HG03558 (cell line): ENCODE results near the gene TIMP3.
"Not testable (repeated sequence)": the region's sequence is repeated elsewhere in the genome, so short reads cannot be mapped to it uniquely, and the experiment has no call there.

Experiments
- ATAC-seq: cut with Tn5 transposase; IDR thresholded peaks from one replicate; pipeline ENCODE4 v1.9.1; 2021; ENCODE audit warnings: moderate number of reproducible peaks; ENCODE audit not compliant: unreplicated experiment; ENCODE audit errors: extremely low read depth

TIMP3 gene

DNA sequence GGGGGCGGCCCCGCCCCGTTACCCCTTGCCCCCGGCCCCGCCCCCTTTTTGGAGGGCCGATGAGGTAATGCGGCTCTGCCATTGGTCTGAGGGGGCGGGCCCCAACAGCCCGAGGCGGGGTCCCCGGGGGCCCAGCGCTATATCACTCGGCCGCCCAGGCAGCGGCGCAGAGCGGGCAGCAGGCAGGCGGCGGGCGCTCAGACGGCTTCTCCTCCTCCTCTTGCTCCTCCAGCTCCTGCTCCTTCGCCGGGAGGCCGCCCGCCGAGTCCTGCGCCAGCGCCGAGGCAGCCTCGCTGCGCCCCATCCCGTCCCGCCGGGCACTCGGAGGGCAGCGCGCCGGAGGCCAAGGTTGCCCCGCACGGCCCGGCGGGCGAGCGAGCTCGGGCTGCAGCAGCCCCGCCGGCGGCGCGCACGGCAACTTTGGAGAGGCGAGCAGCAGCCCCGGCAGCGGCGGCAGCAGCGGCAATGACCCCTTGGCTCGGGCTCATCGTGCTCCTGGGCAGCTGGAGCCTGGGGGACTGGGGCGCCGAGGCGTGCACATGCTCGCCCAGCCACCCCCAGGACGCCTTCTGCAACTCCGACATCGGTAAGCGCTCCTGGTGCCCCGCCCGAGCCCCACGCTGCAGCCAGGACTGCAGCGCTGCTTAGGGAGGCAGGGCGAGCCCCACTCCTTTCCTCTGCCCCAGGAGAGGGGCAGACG is at the start of gene TIMP3:
TSS of gene TIMP3 (plus strand) at position 169 of the 700 bp plus-strand sequence. CDS start at position 466, 297 bp downstream.
- no peak for ATAC-seq

DNA sequence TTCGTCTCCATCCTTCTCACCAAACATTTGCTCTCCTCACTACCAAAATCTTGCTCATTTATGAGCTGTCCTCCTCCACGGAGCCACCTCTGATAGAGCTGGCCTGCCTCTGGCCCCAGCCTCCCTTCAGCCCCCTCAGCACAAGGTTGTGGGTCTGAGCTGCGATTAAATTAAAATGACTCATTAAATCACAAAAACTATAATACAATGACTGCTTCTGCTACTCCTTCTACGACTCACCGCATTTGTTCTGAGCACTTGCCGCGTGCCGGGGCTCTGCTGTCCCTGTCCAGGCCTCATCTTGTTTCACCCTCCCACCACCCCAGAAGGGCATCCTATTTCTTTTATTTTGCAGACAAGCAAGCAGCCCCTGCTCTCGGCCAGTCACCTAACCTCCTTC is 49.2 kb upstream of the TIMP3 start:
- no peak for ATAC-seq

DNA sequence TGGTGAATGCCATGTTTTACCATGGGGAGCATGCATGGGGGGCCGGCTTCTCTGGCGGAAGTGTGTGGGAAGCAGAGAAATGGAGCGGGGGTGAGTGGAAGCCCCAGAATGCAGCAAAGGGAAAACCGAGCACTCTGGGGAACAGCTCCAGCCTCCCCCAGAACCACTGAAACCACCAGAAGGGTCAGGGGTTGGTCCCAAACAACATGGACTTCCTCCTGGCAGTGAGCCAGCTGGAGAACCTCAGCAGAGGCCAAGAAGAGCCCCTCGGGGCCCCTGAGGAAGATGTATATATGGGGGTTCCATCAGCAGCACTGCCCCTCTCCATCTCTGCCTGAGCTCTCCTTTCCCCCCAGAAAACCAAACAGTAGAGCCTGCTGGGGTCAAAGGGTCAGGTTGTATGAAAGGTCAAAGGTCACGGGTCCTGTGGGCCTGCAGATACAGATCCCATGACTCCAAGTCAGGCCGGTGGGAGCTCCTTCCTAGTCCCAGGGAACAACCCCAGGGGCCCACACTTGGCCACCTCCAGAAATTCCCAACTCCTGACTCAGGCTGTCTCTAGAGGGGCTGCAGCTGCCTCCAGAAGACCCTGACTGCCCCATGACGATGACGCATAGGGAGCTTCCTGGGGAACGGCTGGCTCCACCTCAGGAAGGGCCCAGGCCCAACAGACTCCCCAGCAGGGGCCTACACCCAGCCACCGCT is 48.5 kb upstream of the TIMP3 start:
- ATAC-seq, result no peak

DNA sequence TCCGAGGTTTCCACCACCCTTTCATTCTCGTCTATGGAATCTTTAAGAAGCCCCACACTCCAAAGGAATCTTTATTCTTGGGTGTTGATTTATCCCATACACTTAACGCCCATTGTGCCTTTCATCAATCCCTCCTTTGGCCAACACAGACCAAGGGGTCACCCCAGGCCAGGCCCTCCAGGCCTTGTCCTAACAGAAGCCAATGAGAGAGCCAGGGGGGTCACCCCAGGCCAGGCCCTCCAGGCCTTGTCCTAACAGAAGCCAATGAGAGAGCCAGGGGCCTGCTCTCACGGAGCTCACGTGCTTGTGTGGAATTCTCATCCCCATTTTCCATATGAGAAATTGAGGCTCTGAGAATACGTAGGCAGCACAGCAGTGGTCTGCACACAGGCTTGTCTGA is 47.9 kb upstream of the TIMP3 start:
- no peak for ATAC-seq

DNA sequence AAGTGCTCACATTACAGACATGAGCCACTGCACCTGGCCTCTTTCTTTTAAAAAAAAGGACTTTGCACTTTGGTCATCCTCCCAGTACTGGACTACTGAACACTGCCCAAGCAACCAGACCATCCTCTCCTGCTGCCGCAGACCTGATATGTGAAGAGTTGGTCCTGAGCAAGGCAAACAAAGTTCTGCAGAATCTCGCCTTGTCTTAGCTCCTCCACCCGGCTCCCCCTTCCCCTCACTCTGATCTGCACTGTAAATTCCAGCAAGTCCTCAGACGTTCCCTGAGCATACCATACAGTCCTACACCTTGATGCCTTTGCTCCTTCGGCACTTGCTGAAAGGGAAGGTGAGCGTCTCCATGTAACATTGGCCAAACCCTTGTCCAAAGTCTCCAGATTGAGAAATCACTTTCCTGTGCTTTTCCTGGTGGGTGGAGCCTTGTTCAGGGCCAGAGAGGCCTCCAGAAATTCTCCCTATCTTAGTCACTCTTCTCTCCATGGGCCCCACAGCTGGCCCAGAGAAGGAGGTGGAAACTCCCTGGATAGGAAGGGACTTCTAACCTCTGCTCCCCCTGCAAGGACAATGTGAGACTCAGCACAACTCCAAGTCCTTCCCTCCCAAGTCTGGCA is 47.0 kb upstream of the TIMP3 start:
- no peak for ATAC-seq

DNA sequence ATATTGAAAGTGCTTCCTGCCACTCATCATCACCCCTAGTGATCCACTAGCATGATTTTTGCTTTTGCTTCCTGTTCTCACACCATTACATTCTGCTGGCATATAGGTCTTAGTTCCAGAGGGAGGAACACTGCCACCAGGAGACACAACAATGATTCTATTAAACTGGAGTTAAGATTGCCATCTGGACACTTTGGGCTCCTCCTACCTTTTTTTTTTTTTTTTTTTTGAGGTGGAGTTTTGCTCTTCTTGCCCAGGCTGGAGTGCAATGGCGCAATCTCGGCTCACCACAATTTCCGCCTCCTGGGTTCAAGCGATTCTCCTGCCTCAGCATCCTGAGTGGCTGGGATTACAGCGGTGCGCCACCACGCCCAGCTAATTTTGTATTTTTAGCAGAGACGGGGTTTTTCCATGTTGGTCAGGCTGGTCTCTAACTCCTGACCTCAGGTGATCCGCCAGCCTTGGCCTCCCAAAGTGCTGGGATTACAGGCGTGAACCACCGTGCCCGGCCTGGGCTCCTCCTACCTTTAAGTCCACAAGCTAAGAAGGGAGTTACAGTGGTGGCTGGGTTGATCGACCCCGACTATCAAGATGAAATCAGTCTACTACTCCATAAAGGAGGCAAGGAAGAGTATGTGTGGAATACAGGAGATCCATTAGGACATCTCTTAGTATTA is 44.3 kb upstream of the TIMP3 start:
- not testable (repeated sequence) for ATAC-seq

DNA sequence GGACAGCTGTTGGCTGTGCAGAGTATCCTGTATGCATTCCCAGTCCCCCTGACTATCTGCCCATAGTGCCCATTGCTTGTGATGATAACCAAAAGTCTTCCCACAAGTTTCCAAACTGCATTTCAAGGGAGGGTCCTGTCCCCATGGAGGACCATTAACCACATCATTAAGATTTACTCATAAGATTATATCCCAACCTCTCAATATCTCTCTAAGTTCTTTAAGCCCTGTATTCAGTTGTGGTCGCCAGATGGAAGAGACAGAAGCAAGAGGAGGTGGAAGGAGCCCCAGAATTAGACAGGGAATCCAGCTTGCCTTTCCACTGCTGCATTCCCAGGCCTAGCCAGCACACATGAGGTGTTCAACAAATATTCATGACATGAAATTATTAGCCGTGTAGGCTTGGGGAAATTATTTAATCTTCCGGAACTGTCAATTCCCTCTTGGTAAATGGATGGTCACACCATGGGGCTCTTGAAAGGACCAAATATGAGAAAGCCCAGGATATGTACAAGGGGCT is 42.6 kb upstream of the TIMP3 start:
- ATAC-seq, result no peak

DNA sequence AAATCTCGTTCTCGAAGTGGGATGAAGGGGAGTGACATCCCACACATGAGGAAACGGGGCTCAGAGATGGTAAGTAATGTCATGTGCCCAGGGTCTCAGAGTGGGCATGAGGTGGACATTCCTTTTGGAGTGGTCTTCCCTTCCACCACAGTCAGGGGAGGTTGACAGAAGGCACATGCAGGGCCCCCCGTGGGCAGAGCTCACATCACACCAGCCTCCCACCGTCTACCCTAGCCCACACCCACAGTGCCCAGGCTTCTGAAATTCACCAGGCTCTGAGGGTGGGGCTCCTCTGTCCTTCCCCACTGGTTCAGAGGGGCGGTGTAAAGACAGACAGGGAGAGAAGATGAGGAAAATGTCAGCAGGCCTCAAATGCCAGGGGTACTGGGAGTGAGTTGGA is 41.1 kb upstream of the TIMP3 start:
- no peak for ATAC-seq

DNA sequence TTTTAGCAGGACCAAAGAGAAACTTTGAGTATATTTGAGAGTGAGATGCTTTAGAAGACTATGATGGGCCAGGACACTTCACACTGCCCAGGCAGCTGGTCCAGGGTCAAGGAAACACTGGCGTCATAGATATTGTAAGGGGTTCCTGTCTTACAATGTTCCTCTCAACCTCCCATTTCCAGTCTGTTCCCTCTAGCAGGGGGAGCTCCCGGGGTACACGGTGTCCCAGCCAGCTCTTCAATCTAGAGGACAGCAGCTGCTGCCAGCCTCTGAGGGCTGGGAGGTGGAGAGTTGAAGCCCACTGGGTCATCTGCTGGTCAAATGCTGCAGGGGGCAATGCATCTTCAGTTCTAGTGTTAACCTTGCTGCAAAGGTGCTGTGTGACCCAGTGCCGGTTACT is 40.7 kb upstream of the TIMP3 start:
- no peak for ATAC-seq

DNA sequence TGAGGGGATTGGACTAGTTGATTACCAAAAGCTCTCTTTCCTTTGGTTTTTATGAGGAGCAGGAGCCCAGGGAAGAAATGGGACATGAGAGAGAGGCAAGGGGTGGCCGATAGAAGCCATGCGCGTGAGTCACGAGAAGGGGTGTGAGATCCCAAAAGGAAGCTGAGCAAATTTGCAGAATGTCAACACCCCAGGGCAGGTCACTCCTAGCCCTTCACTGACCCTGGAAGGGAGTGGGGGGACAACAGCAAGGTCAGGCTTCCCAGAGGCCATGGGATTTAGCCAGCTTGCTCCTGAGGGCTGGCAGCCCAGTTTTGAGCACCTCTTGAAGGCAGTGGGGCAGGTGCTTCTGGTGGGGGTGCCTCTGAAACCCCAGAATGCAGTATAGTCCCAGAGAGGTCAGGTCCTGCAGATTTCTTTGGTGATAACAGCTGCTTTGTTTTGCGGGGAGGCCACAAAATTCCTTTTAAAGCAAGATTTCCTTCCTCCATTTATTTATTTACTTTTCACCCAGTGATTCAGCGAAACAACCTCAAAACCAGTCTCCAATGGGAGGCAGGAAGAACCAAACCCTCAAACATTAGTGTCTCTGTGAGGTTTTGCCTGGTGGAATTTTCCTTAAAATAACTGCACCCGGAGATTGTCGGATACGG is 40.1 kb upstream of the TIMP3 start:
- ATAC-seq, result no peak

DNA sequence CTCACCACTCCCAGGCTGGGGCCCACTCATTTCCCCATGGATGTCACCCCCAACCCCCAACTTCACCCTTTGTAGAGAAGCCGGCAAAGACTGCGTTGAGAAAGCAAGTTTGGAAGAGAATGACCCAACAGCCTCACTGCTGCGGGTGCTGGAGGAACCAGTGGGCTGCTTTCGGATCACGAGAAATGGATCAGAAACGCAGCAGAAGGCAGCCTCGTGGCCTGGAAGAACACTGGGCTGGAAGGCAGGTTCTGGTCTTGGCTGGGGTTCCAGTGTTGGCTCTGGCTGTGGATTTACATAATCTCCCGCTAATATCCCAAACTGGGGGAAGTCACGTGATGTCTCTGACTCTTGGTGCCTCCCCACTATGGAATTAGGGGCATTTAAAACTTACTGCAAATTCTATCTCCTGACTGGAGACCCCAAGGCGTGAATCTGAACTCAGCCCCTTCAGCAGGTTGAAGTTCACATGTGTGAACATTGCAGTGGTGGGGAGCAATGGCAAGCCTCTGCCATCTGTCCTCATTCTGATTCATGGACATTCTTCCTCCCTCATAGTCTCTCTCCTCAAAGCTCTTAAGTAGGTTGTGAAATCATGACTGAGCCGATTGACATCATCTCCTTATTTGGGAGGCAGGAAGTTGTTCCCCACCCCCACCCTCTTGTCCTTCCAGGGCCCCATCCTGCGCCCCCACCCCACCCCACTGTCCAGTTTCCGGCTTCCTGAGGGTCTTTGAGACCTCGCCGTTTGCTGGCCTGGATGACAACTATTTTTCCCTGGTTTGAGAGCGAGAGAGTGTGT is 37.0 kb upstream of the TIMP3 start:
- ATAC-seq, result no peak

DNA sequence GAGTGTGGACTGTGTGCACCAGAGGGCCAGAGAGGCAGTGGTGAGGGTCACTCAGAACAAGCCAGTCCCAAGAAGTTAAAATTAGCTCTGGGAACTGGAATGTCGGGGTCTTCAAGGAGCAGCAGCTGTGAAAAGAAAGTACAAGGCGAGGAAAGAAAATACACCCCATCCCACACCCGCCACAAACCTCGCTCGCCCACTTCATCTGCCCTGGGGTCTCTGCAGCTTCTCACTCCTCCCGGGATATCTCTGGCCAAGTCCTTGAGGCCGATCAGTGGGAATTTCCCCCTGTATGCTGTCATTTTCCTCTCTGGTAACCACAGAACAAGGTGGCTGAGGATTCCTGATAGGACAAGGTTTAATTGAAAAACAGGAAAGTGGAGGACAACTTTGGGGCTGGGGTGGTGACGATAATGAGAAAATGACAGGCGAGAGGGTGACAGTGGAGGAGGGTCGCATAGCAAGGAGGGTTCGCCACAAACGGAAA is 36.3 kb upstream of the TIMP3 start:
- ATAC-seq, result no peak

DNA sequence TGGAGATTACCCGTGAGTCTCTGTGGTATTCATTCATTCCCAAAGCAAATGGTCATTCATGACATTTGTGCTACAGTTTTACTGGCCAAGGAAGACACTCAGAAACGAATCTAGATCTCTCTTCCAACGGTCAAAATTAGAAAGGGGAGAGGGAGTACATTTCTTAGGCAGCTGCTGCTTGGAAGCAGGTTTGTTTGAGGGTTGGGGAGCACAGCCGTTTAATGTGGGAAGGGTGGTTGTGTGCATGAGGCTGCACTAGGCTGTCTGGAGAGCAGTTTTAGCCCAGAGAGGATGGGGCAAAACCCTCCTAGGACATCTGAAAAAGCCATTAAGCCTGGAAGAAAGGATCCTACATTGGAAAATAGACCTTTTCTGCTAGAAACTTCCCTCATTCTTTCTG is 29.7 kb upstream of the TIMP3 start:
- no peak for ATAC-seq

DNA sequence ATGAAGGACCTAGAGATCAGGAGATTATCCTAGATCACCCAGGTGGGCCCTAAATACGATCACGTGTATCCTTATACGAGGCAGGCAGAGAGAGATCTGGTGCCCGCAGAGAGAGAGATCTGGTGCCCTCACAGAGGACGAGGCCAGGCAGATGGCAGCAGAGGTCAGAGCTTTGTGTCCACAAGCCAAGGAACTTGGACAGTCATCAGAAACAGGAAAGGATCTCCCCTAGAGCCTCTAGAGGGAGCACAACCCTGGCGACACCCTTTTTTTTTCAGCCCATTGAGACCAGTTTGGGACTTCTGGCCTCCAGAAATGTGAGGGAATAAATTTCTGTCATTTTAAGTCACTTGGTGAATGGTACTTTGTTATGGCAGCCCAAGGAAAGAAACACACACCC is 25.5 kb upstream of the TIMP3 start:
- ATAC-seq, result no peak

DNA sequence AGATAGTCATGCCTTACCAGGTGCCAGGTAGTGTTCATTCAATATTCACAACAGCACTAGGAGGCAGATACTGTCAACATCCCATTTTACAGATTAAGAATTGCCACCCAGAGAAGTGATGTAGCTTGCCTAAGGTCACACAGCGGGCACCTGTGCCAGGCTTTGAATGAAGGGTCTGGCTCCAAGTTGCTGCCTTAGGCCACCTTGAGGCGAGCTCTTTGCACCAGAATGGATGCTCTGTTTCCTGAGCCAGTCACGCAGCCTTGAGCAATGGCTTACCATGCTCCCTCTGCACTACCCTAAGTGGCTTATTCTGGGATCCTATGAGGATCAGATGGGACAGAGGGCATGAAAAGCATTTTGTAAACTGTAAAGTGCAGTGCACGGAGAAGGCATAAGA is 25.1 kb upstream of the TIMP3 start:
- no peak for ATAC-seq

DNA sequence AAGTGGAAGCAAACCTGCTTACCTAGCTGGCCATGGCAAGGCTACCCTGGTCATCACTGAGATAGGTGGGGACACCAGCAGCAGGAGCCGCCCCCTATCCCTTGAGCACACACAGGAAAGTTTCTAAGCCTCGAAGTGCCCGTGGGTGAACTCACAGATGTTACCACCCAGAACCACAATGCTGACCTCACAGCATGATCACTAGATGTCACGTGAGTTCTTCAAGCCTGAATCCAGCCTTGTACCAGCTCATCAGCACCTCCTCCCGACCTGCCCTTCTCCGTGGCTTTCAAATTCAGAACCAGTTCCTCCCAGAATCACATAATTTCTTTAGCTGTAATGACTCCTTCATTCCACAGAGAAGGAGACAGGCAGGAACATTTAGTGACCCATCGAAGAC is 24.7 kb upstream of the TIMP3 start:
- ATAC-seq, result no peak

DNA sequence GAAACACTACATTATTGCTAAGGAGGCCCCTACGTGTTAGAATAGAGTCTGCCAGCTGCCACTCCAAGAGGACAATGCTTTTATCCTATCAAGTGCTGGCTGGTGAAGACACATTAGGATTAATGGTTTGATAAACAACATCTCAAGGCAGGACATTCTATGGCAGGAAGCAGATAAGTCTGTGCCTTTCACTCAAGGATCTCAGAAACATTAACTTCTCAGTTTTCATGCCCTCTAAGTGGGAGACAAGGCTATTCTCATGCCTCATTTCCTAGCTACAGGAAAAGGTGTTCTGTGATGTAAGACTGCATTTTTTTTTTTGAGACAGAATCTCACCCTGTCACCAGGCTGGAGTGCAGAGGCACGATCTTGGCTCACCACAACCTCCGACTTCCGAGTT is 23.5 kb upstream of the TIMP3 start:
- no peak for ATAC-seq

DNA sequence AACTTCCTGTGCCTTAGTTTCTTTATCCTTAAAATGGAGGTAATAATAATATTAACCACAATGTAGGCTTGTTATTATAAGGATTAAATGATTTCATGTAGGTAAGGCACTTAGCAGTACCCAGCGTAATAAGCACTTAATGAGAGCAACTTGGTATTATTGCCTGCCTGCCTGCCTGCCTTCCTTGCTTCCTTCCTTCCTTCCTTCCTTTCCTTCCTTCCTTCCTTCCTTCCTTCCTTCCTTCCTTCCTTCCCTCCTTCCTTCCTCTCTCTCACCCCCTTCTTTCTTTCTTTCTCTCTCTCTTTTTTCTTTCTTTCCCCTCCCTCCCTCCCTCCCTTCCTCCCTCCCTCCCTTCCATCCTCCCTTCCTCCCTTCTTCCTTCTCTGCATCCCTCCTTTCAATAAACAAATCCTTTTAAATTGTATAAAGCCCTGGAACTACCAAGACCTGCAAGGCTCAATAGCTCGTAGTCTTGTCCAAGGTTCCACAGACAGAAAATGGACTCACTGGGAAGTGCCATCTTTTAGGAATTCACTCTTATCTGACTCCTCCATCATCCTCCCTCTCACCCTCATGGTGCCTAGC is 20.7 kb upstream of the TIMP3 start:
- ATAC-seq, result no peak

DNA sequence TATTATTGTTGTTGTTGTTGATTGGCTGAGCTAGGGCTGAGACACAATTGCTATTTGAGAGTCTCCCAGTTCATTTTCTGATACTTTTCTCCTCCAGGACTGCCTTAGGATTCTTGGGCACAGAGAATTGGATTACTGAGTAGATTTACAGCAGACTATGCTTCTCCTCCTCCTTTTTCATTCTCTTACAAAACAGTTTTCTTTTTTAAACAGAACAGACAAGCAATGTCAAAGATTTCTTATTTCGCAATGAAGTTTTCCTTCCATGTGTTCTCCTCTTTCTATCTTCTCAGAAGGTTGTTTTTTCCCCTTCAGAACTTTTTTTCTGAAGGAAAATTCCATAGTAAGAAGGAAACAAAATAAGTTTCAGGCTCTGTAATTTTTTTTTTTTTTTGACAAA is 19.8 kb upstream of the TIMP3 start:
- ATAC-seq, result no peak
